Inferior parietal cortex (tissue), 1 donor: ENCODE measurements around the gene AFMID.
A peak's percentile ranks its signal among the peaks of the same experiment; 100 is the strongest.
"Not testable (repeated sequence)": the region's sequence is repeated elsewhere in the genome, so short reads cannot be mapped to it uniquely, and the experiment has no call there.

Experiments used
- DNase-seq: peaks from one replicate; pipeline ENCODE4 v3.0.0-alpha.2; 2016; ENCODE audit errors: extremely low spot score

Gene AFMID

DNA sequence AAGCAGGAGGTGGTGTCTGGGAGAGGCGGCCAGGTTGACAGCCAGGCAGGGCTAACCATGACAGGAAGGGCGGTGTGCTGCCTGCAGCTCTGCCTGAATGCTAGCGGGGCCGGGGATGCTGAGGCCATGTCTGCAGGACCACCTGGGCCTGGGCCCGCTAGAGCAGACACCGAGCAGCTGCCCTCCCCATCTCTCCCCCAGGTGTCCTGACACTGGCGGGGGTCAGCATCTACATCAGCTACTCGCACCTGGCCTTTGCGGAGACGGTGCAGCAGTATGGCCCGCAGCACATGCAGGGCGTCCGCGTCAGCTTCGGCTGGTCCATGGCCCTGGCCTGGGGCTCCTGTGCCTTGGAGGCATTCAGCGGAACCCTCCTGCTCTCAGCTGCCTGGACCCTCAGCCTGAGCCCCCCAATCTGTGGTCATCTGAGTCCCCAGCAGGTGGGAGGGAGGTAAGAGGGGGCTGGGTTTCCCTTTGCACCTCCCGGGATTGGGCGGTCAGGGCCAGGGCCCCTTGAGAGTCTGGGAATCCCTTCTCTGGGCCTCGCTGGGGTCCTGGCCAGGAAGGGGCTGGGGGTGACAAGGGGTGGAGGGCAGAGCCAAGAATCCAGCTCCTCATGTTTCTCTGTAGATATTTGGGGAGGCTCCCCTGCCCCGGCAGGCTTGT, 51.8 kb downstream of the AFMID start:
- no peak for DNase-seq

- no peak for DNase-seq
Observed at GRCh38 chr17:78239489-78239931, 52.3 kb downstream of the AFMID start.

DNA sequence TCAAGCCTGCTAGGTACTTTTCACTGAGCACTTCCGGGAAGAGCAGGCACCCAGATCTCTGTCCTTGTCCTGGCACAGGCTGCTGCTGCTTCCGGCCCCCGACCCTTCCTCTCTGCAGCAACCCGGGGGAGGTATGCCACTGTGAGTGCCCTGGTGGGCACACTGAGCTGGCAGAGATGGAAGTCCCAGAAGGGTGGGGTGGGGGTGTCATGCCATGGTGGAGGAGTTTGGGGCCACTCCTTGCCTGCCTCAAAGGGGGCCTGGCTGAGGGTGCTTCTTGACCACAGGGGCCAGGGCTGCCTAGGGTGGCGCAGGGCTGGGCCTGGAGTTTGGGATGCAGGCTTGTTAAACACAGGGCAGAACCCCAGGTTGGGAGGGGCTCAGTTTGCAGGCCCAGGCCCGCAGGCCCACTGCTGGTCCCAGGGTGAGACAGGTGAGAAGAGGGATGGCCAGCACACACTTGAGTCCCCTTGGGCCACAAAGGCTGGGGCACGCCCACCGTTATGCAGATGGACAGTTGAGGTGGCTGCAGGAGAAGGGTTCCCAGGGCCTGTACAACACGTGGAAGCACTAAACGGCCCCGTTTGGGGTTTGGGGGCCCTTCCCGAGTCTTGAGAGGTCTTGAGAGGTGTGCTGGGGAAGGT, 53.0 kb downstream of the AFMID start:
- DNase-seq, result no peak

DNA sequence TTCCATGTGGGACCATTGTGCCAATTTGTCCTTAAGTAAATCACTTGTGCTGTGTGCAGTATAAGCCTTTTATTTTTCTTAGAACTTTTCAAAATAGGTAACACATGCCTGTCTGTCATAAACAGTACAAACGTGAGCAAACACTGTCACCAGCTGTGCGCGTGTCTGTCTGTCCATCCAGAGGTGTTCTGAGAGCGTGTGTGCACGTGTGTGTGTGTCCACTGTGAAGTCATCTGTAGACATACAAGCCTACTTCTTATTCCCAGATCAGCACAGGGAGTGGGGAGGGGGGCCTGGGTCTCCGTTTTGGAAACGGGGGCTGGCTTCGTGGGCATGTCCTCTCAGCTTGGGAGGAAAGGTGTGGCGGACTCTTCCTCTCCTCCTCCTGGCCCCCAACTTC, 53.7 kb downstream of the AFMID start:
- DNase-seq, result no peak

- DNase-seq, result peak; percentile 89
Observed at GRCh38 chr17:78241277-78242023, 54.3 kb downstream of the AFMID start.

- no peak for DNase-seq
Observed at GRCh38 chr17:78242024-78242742, 55.0 kb downstream of the AFMID start.

DNA sequence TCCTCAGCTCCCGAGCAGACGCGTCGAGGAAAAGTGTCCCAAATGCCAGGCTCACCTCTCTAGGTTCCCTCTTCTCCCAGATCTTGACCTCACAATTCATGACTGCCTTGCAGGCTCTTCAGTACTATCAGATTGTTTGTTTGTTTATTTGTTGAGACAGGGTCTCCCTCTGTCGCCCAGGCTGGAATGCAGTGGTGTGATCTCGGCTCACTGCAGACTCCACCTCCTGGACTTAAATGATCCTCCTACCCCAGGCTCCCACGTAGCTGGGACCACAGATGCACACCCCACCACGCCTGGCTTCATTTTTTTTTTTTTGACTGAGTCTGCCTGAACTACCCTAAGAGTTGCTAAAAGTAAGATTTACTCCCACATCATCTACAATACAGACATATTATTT, 60.1 kb downstream of the AFMID start:
- no peak for DNase-seq

- DNase-seq, result no peak
Observed at GRCh38 chr17:78248051-78248914, 61.1 kb downstream of the AFMID start.

GRCh38 chr17:78249074-78249817, 62.1 kb downstream of the AFMID start:
- no peak for DNase-seq

- no peak for DNase-seq
Observed at GRCh38 chr17:78249818-78250806, 63.0 kb downstream of the AFMID start.

DNA sequence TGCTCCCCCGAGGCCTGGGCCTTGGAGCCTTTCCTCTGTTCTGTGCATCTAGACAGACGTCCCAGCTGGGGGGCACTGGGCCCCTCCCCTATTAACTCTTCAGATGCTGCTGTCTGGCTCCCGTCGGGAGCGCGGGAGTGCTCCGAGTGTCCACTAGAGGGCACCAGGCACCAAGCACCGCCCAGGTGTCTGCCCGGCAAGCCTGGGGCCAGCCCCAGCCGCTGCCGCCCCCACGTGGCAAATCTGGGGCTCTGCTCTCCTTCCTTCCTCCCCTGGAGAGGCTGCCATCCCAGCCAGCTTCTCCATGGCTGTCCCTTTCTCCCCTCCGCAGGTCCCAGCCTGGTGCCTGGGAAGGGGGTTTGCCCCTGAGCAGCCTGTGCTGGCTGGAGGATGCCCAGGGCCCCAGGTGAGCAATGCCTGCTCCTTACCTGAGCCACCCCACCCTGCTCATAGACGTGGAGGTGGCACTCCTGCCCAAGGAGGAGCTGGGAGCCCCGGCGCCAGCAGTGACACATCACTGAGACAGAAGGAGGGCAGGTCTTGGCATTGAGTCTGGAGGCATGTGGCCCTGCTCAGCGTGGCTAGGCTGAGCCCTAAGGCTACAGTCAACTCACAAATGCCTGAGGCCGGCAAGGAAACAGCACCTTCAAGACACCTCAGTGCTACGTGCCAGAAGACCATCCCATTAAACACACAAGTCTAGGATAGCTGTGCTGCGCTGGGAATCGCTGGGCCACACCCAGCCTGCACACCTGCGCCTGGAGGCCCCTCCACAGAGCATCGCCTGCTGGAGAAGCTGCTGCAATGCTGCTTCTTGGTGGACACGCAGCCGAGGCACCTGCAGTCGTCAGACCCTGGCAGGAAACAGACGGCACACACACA, 64.0 kb downstream of the AFMID start:
- peak; percentile 84 for DNase-seq

- no peak for DNase-seq
Observed at GRCh38 chr17:78251773-78252103, 64.6 kb downstream of the AFMID start.

DNA sequence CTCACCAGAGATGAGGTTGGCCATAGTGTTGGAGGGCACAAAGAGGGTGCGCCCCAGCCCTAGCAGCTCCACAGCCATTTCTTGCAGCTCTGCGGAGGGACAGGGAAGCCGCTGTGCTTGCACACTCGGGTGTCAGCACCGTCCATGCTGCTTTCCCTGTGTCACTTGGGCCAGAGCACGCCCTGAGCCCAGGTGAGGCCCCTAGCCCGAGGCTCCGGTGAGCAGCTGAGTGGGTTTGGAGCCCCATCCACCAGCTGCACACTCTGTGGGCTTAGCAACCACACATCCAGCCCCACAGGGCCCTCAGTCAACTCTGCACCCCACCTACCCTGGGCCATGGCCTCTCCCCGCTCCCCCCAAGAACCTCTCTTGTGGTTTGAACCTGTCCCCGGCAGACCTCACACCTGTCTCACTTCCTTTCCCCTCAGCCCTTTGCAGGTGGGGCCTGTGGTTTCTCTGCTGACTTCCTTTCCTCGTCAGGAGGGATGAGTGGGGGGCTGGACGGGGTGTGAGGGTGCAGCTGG, 65.0 kb downstream of the AFMID start:
- DNase-seq, result no peak

DNA sequence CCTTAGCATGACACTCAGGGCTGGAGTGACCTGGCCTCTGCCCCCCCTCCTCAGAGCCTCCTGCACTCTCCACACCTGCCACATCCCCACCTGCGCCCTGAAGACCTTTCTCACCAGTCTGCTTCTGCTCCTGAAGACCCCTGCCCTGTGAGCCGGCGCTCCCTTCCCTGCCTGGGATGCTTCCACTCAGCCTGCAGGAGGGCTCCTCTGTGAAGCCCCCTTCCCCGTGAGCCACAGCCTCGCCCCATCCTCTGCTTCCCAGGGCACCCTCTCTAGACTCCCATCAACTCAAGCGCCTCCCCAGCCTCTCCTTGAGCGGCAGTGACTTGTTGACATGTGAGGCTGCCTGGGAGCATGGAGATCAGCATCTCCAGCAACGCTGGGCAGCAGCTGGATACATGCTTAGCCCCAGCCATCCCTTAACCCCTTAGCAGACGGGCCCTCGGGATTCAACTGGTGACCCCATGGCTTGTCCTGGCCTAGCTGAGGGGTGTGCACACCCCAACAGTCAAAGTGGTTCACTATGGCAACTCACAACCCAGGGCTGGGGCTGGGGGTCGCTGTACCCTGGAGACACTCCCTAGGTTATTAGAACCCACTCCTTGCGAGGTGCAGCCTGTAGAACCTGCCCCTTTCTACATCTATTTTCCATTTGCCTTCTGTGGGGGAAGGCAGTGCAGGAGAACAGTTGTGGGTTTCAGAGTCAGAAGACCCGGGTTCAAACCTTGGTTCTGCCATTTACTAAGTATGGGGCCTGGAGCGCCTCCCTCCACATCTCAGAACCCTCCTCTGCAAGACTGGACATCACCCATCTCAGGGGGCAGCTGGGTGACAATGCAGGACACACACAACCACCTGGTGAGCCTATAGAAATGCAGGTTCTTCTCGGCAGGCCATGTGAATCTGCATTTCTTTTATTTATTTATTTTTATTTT, 65.8 kb downstream of the AFMID start:
- DNase-seq, result no peak

- DNase-seq, result not testable (repeated sequence)
Observed at GRCh38 chr17:78253636-78253945, 66.4 kb downstream of the AFMID start.

DNA sequence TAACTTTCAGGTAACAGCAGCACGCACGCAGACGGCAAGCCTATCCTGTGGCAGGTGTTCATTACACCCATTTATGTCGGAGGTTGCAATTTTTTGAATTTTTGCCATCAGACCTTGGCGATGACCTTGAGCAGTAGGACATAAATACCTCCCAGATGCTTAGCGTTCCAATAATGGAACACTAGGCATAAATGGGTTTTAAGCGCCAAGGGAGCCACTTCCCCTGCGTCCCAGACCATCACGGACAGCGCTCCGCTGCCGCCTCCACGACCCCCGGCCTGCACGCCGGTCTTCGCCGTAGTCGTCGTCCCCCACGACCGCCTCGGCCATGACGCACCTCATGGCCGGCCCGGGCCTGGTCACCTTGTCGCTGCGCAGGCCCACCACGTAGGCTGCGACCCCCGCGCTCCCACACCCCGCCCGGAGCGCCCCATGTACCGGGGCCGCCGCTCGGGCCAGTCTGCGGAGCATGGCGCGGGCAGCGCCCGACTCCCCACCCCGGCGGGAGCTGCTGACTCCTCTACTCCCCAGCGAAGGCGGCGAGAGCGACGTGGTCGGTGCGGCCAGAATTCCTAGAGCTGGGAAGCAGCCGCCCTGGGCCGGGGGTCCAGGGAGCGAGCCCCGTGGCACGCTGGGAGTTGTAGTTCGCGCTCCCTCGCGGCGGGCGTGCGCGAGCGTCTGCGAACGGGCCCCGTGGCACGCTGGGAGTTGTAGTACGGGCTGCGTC, 66.9 kb downstream of the AFMID start:
- DNase-seq, result peak; percentile 87
